HG03066 (cell line): ENCODE measurements around the gene BTBD1.
"Not testable (repeated sequence)": the region's sequence is repeated elsewhere in the genome, so short reads cannot be mapped to it uniquely, and the experiment has no call there.

Source experiments
- ATAC-seq: cut with Tn5 transposase; IDR thresholded peaks from one replicate; pipeline ENCODE4 v1.9.1; 2021; ENCODE audit warnings: low read depth; ENCODE audit not compliant: unreplicated experiment

The BTBD1 gene

GRCh38 chr15:83062768-83063180, 4.3 kb downstream of the BTBD1 start:
- no peak for ATAC-seq

- ATAC-seq = no peak
These were observed 5.4 kb downstream of the BTBD1 start for GRCh38 chr15:83061680-83062079.

DNA sequence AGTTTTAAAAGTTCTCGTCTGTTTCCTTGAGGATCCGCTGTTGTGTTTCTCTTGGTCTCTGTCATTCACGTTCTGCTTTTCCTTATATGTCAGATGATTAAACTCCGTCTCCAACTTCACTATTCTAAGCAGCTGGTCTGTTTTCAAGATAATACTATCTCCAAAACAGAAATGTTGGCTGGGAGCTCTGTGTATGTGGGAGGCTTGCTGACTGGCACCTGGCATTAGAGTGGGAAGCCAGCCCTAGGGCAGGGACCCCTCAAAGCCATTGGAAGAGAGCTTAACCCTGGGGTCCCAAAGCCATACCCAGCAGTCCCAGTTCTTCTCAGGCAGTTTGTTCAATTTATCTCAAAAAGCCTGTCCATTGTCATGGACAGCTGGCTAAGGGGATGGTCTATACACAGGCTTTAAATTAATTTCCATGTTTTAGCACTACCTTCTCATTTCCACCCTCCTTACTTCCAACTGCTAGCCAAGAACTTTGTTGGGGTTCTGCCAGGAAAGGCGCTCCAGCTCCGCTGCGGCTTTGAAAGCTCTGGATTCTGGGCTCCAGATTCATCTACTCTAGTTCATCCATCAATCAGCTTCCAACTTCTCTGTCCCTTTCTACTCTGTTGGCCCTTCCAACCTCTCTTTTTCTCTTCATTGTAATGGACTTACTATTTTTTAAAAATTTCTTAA, 9.2 kb downstream of the BTBD1 start:
- no peak for ATAC-seq

DNA sequence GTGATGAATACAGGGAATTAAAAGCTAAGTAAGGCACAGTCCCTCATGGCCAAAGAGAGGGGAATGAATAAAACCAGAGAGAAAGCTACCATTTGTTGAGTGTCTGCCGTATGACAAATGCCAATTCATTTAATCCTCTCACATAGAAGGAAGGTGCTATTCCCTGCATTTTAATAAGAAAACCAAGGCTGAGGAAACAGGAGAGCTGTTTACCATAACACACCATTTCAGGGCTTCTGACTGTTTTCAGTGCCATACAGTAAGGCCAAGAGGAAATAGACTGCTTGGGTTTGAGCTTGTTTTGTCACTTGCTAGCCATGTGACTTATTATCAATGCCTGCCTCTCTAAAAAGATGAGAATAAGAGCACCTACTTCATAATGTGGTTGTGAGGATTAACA, 10.1 kb downstream of the BTBD1 start:
- ATAC-seq = no peak

DNA sequence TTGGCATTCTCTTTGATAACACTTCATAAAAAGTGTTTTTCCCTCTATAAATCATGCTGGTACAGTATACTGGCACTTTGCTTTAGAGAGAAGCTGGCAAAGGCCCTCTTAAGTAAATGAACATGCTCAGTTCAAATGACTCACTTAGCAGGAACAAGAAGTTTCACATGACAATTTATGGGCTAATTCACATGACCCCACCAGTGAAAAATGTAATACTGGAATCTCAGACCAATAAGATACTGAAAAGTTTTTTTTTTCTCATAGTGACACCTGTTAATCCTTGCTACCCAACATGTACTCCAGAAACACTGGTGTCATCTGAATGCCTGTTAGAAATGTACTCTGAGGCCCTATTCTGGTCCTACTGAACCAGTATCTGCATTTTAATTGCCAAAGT, 13.9 kb downstream of the BTBD1 start:
- ATAC-seq = peak; percentile 56

DNA sequence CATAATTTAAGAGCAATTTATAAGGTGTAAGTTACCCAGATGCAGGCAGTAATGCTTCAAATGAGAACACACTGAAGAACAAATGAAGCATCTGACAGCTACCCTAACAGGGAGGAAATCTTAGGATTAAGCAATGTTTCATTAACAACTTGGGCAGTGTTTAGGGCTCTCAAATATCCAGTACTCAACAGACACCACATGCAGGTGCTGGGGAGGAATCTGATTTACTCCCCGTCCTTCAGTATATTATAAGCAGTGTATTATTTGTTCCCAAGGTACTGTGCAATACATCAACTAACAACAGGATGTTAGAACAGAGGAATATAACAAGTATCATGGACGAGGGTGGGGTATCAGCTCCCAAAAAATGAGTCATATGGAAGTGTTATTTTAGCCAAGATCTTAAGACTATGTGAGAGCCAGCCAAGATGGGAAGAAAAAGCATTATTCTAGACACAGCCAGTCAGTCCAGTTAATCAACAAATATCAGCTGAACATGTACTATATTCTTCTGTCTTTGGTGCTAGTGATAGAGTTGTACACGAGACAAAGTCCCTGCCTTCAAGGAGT, 20.4 kb downstream of the BTBD1 start:
- ATAC-seq = no peak

DNA sequence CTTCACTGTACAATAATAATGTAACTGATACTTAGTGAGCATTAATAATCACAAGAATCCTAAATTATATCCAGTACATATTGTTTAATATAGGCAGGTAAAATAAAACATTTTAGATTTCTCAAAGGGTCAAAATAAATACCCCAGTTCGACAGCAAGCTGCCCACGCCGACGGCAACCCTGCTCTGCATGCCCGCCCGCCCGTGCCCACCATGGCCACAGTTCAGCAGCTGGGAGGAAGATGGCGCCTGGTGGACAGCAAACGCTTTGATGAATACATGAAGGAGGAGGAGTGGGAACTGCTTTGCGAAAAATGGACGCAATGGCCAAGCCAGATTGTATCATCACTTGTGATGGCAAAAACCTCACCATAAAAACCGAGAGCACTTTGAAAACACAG, 22.9 kb downstream of the BTBD1 start:
- ATAC-seq = no peak

- no peak for ATAC-seq
These were observed 27.8 kb downstream of the BTBD1 start for GRCh38 chr15:83039206-83039605.

- ATAC-seq = no peak
These were observed 30.8 kb downstream of the BTBD1 start for GRCh38 chr15:83036253-83036652.

DNA sequence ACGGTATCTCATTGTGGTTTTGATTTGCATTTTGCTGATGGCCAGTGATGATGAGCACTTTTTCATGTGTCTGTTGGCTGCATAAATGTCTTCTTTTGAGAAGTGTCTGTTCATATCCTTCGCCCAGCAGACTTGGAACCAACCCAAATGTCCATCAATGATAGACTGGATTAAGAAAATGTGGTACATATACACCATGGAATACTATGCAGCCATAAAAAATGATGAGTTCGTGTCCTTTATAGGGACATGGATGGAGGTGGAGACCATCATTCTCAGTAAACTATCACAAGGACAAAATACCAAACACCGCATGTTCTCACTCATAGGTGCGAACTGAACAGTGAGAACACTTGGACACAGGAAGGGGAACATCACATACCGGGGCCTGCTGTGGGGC, 35.8 kb downstream of the BTBD1 start:
- ATAC-seq = not testable (repeated sequence)

DNA sequence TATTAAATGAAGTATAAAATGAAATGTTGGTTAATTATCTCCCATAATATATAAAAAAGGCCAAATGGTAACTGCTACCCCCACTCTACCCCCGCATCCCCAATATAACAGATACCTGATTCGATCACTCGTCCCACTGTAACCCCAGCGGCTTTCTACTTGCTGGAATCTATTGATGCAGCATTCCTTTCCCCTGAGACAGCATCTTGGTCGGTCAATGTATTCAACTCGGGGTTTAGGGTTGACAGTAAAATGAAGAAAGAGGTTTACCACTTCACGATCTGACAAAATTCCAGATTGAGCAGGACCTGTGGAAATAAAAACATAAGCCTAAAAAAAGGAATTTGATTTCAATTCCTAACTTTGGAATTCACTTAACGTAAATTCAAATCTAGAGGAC, 37.0 kb downstream of the BTBD1 start:
- ATAC-seq = no peak

DNA sequence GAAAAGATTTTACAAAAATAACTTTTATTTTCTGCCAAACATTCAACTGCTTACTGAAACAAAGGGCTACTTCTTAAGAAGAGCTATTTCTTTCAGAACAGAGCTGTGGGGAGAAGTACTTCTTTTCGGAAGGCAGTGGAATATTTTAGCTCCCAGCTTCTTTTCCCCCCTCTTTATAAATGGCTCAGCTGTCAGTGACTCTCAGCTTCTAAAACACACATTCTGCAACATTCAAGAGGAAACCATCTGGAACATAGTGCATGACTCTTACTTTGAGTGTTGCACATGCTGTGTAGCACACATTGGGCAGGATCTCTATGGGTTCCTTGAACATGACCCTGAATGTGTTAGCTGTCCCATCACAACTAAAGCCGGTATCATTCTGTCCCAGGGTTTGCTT, 48.6 kb downstream of the BTBD1 start:
- no peak for ATAC-seq

- ATAC-seq = no peak
These were observed 50.1 kb downstream of the BTBD1 start for GRCh38 chr15:83016906-83017305.

DNA sequence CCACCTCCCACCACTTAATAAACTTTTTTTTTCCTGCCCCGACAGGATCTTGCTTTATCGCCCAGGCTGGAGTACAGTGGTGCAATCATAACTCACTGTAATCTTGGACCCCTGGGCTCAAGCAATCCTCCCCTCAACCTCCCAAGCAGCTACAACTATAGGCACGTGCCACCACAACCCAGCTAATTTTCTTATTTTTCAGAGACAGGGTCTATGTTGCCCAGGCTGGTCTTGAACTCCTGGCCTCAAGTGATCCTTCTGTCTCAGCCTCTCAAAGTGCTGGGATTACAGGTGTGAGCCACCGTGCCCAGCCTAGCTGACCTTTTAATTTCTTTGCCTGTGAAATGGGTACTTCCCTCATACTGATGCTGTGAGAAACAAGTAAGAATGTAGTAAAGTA, 51.7 kb downstream of the BTBD1 start:
- ATAC-seq = no peak

DNA sequence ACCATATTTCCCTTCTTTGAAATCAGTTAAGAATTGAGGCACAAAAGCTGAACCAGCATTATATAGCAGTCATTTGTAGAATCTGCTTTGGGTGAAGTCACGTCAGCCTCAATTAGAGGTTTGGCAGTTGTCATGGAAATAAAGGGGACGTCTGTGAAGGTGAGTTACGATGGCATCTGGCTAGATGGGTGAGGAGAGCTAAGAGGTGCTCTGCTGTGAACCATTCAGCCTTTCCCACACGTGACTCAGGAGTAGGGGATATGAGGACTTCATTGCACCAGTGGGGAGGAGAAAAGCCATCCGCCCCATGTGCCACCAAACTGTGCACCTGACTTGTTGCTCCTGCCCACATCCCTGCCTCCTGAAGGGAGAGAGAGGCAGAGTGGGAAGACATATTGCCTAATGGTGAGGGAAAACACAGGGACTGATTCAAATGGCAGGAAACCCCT, 52.8 kb downstream of the BTBD1 start:
- no peak for ATAC-seq

- no peak for ATAC-seq
These were observed 54.4 kb downstream of the BTBD1 start for GRCh38 chr15:83012636-83013035.

DNA sequence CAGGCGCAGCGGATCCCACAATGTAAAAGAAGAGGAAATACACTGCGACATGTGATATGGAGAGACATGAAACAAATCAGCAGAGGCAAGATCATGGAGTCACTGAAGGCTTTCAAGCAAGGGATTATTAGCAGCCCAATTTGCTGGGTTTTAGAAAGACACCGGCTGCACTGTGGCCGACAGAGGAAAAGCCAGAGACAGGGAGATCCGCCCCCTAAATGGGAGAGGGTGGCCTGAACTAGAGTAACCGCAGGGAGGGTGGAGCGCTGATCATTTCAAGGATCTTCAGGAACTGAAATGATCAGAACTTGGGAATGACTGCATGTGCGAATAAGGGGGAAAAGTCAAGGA, 55.0 kb downstream of the BTBD1 start:
- ATAC-seq = no peak

- peak; percentile 83 for ATAC-seq
These were observed 55.6 kb downstream of the BTBD1 start, which contains the start of gene C15orf40 for GRCh38 chr15:83011271-83012075. C15orf40 (minus strand) TSS chr15:83011639; CDS start chr15:83011607, 32 bp downstream.

DNA sequence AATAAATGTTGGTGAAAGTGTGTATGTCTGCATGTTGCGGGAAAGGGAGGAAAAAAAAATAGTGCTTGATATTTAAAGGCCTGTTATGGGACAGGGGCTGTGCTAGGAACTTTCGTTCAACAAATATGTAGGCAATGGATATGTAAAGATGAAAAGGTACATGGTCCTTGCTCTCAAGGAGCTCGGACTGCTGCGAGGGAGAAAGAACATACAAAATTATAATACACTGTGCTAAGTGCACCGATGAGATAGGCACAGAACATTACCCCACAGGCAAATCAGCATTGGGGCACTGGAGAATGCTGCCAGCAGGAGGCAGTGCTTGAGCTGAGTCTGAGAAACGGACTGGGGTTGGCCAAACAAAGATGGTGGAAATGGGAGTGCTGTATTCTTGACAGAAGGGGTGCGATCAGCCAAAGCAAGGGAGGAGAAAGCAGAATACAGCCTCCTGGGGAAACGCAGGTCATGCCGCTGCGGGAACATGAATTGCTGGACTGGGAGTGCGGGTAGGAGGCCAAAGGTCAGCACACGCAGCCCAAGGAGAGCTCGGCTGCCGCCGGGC, 56.3 kb downstream of the BTBD1 start:
- peak; percentile 60 for ATAC-seq

GRCh38 chr15:83000672-83001031, 66.4 kb downstream of the BTBD1 start:
- ATAC-seq = not testable (repeated sequence)

DNA sequence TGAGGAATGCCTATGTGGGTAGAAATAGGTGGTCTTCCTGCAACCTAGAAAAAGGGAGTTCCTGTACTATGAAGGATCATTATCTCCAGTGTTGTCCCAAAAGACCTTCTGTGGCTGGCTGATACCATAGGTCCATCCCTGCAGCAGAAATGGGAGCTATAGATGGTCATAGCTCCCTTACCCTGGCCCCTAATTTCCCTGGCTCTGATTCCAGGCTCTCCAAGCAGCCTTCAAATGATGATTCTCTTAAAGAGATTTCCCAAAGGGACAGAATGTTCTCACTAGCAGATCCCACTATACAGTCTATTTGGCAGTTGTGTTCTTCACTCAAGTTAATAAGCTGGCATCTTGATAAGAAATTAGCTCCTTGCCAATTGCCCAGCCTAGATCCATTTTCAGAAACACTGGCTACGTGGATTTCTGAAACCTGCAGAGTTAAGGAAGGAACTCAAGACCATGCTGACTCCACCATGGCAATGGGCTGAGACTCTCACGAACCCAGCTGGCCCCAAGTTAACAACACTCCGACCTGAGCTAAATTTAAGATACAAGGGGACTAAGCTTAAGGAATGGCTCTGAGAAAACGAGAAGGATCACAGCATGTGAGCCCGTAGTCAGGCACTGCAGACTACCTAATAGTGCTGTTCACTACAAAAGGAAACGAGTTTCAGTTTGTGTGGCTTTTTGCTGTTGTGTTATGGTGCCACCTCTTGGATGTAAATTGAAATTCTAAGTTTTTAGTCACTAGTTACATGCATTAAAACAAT, 67.0 kb downstream of the BTBD1 start:
- peak; percentile 72 for ATAC-seq
